ENCODE data around the gene RELA. TPM values are rescaled to one million over a fixed set of nuclear protein-coding genes. Genes with fewer than 3 reads are reported as not detected.

The RELA gene
- total RNA-seq, 1 experiment from 2014 or later = 99.3 TPM

DNA sequence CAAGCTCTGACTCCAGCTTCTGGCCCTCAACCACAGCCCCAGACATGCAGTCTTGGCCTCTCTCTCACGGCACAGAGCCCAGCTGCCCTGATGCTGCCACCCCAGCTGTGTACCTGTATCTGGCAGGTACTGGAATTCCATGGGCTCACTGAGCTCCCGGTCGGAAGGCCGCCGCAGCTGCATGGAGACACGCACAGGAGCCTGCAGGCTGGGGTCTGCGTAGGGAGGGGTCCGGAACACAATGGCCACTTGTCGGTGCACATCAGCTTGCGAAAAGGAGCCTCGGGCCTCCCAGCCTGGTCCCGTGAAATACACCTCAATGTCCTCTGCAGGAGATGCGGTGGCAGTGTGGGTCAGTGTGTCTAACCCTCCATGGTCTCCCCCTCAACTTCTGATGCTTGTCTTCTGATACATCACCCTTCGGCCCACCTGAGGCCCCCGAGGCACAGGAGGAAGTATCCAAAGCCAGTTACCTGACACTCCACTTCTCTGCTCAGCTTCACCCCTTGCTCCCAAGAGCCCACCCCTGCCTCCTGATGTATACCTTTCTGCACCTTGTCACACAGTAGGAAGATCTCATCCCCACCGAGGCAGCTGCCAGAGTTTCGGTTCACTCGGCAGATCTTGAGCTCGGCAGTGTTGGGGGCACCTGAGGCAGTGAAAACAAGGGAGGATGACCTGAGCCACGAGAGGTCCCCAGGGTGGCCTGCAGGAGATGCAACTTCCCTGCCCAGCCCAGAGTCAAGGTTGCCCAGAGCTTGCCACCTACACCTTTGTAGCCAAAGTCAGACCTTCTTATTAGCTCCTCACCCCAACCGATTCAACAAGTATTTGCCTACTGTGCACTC, 4.3 kb downstream of the RELA start:
- Histone ChIP-seq H3K36me3 (ENCODE audit: insufficient read depth, low read length, poor library complexity, severe bottlenecking) (peaks cover 73% of the 10 kb centered on the region), H3K4me3 (ENCODE audit: low read depth, low read length, poor library complexity, severe bottlenecking) (no peak overlapping the region), H3K27ac (ENCODE audit: low read depth, low read length, poor library complexity, severe bottlenecking) (no peak overlapping the region), H3K27me3 (replicated peaks; ENCODE audit: insufficient read depth, low read depth, low read length, poor library complexity) (no peaks in the 10 kb centered on the region), H3K4me1 (ENCODE audit: insufficient read depth, low read length, poor library complexity, severe bottlenecking) (peaks cover 6% of the 10 kb centered on the region), H3K9me3 (ENCODE audit: low read depth, low read length, poor library complexity, severe bottlenecking) (no peaks in the 10 kb centered on the region)
- TF ChIP-seq EZH2 (IDR thresholded peaks at IDR 0.05; ENCODE audit: borderline replicate concordance, low read depth, low read length, poor library complexity, severe bottlenecking) = no peak
- TF ChIP-seq, protein P1, sequence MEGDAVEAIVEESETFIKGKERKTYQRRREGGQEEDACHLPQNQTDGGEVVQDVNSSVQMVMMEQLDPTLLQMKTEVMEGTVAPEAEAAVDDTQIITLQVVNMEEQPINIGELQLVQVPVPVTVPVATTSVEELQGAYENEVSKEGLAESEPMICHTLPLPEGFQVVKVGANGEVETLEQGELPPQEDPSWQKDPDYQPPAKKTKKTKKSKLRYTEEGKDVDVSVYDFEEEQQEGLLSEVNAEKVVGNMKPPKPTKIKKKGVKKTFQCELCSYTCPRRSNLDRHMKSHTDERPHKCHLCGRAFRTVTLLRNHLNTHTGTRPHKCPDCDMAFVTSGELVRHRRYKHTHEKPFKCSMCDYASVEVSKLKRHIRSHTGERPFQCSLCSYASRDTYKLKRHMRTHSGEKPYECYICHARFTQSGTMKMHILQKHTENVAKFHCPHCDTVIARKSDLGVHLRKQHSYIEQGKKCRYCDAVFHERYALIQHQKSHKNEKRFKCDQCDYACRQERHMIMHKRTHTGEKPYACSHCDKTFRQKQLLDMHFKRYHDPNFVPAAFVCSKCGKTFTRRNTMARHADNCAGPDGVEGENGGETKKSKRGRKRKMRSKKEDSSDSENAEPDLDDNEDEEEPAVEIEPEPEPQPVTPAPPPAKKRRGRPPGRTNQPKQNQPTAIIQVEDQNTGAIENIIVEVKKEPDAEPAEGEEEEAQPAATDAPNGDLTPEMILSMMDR (conservative IDR thresholded peaks at IDR 0.05; ENCODE audit: low read depth, low read length) = no peak
- intact Hi-C loops (cut with micrococcal nuclease; ENCODE audit: unreplicated experiment) = no loop called here
- no TSS peak for BruUV-seq (replicated peaks)
- POLR2A ChIA-PET (ENCODE audit: low non-redundant PET) = no interaction called here
- DNase-seq (ENCODE audit: low spot score) = no peak
- CTCF ChIA-PET = interaction anchor here (0.5 kb wide), 1 partner anchor 34 kb away, joined by 3 read pairs; no protein-coding TSS in a partner anchor

DNA sequence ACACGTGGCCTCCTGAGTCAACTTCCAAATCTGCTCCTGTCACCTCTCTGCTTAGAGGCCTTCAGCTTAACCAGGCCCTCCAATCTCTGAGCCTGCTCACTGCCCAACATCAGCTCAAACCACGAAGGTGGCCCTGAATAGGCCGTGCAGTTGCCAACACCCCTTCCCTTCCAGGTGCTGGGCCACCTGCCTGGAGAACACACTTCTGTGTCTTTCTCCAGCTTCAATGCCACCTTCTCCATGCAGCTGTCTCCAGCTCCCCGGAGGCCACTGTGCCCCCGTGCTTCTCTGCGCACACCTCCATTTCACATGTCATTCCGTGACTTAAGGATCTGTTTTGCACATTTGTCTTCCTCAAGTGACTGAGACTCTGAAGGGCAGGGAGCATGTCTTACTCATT, 5.3 kb downstream of the RELA start:
- BruUV-seq (replicated peaks) = no TSS peak
- no peak for DNase-seq (ENCODE audit: low spot score)
- H3K4me1 ChIP-seq (ENCODE audit: insufficient read depth, low read length, poor library complexity, severe bottlenecking) = peaks cover 11% of the 10 kb centered on the region
- no peak overlapping the region for H3K4me3 ChIP-seq (ENCODE audit: low read depth, low read length, poor library complexity, severe bottlenecking)
- ChIA-PET CTCF (no interaction called here), POLR2A (ENCODE audit: low non-redundant PET) (no interaction called here)
- H3K9me3 ChIP-seq (ENCODE audit: low read depth, low read length, poor library complexity, severe bottlenecking) = no peaks in the 10 kb centered on the region
- peaks cover 73% of the 10 kb centered on the region for H3K36me3 ChIP-seq (ENCODE audit: insufficient read depth, low read length, poor library complexity, severe bottlenecking)
- TF ChIP-seq, protein P1 (conservative IDR thresholded peaks at IDR 0.05; ENCODE audit: low read depth, low read length) = no peak
- no peak for TF ChIP-seq EZH2 (IDR thresholded peaks at IDR 0.05; ENCODE audit: borderline replicate concordance, low read depth, low read length, poor library complexity, severe bottlenecking)
- H3K27me3 ChIP-seq (replicated peaks; ENCODE audit: insufficient read depth, low read depth, low read length, poor library complexity) = no peaks in the 10 kb centered on the region
- H3K27ac ChIP-seq (ENCODE audit: low read depth, low read length, poor library complexity, severe bottlenecking) = no peak overlapping the region
- intact Hi-C loops (cut with micrococcal nuclease; ENCODE audit: unreplicated experiment) = no loop called here

DNA sequence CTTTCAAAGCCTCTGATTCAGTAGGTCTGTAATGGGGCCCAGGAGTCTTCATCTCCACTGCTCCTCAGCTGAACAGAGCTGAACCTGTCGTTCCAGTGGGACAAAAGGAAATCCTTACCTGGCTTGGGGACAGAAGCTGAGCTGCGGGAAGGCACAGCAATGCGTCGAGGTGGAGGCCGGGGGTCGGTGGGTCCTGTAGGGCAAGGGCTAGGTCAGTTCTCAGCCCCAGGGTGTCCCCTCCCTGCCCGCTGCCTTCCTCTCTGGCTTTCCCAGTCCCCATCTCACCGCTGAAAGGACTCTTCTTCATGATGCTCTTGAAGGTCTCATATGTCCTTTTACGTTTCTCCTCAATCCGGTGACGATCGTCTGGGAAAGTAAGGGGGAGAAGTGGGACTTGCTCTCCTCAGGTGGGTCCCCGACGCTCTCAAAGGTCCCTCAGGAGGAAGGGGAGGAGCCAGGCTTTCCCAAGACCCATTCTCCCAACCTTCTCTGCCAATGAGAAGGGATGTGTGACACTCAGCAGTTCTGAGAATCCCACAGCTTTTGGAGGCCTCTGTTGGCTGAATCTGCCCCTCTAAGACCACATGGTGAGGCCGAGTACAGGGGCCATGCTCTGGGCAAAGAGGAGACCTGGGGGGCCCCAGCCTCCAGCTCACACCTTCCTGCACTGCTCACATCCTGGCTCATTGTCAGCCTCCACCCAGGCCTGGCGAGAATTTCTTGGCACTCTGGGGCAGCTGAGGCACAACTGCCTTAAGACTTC, 7.0 kb downstream of the RELA start:
- no peak overlapping the region for H3K4me3 ChIP-seq (ENCODE audit: low read depth, low read length, poor library complexity, severe bottlenecking)
- no peaks in the 10 kb centered on the region for H3K27me3 ChIP-seq (replicated peaks; ENCODE audit: insufficient read depth, low read depth, low read length, poor library complexity)
- DNase-seq (ENCODE audit: low spot score) = no peak
- BruUV-seq (replicated peaks) = no TSS peak
- no peak overlapping the region for H3K27ac ChIP-seq (ENCODE audit: low read depth, low read length, poor library complexity, severe bottlenecking)
- no peaks in the 10 kb centered on the region for H3K9me3 ChIP-seq (ENCODE audit: low read depth, low read length, poor library complexity, severe bottlenecking)
- POLR2A ChIA-PET (ENCODE audit: low non-redundant PET) = interaction anchor here (0.5 kb wide), 1 partner anchor 8 kb away, joined by 4 read pairs; no protein-coding TSS in a partner anchor
- peaks cover 66% of the 10 kb centered on the region for H3K36me3 ChIP-seq (ENCODE audit: insufficient read depth, low read length, poor library complexity, severe bottlenecking)
- no peak for TF ChIP-seq EZH2 (IDR thresholded peaks at IDR 0.05; ENCODE audit: borderline replicate concordance, low read depth, low read length, poor library complexity, severe bottlenecking)
- TF ChIP-seq, protein P1 (conservative IDR thresholded peaks at IDR 0.05; ENCODE audit: low read depth, low read length) = no peak
- intact Hi-C loops (cut with micrococcal nuclease; ENCODE audit: unreplicated experiment) = no loop called here
- H3K4me1 ChIP-seq (ENCODE audit: insufficient read depth, low read length, poor library complexity, severe bottlenecking) = peaks cover 11% of the 10 kb centered on the region
- CTCF ChIA-PET = no interaction called here
